Liver (tissue), 3 donors: ENCODE results near the gene ZC3H13.

Source experiments
- EGR1 ChIP-seq, 2 donors: IDR thresholded peaks; 2 replicates each; pipeline ENCODE4 v1.6.1; 2016 to 2018; ENCODE audit warnings: antibody characterized with exemption in 2 of 2, low read depth in 2 of 2
- FOXA1 ChIP-seq: IDR thresholded peaks from 2 replicates; pipeline ENCODE4 v1.6.1; 2016; ENCODE audit warnings: antibody characterized with exemption
- GABPA ChIP-seq, 2 donors: IDR thresholded peaks in 1 of 2; conservative IDR thresholded peaks in 1 of 2; 2 replicates each; pipeline ENCODE4 v1.6.1; 2016; ENCODE audit warnings: antibody characterized with exemption in 2 of 2, mild to moderate bottlenecking in 1 of 2, moderate library complexity in 1 of 2
- JUND ChIP-seq, 2 donors: IDR thresholded peaks; 2 replicates each; pipeline ENCODE4 v1.6.1; 2016; ENCODE audit warnings: antibody characterized with exemption in 2 of 2
- MAX ChIP-seq: IDR thresholded peaks from 2 replicates; pipeline ENCODE4 v1.6.1; 2016; ENCODE audit warnings: antibody characterized with exemption
- RAD21 ChIP-seq, 2 donors: IDR thresholded peaks; 2 replicates each; pipeline ENCODE4 v1.6.1; 2016; ENCODE audit warnings: antibody characterized with exemption in 2 of 2, mild to moderate bottlenecking in 2 of 2
- RXRA ChIP-seq, 2 donors: IDR thresholded peaks; 2 replicates each; pipeline ENCODE4 v1.6.1; 2017 to 2018; ENCODE audit warnings: antibody characterized with exemption in 2 of 2, mild to moderate bottlenecking in 1 of 2
- SP1 ChIP-seq: IDR thresholded peaks from 2 replicates; pipeline ENCODE4 v1.6.1; 2018; ENCODE audit warnings: antibody characterized with exemption, mild to moderate bottlenecking
- TAF1 ChIP-seq: conservative IDR thresholded peaks from 2 replicates; pipeline ENCODE4 v1.6.1; 2016; ENCODE audit warnings: antibody characterized with exemption, mild to moderate bottlenecking
- YY1 ChIP-seq: IDR thresholded peaks from 2 replicates; pipeline ENCODE4 v1.6.1; 2016; ENCODE audit warnings: antibody characterized with exemption, mild to moderate bottlenecking
- TF ChIP-seq, protein P1 (sequence below): fragments of 150-350 bp; IDR thresholded peaks from 2 replicates; pipeline ENCODE4 v1.5.1; 2017; ENCODE audit warnings: improper control_type of control experiment, low read depth, low read length; ENCODE audit not compliant: missing input control
- TF ChIP-seq, protein P2 (sequence below): IDR thresholded peaks from 2 replicates; pipeline ENCODE4 v1.6.1; 2016; ENCODE audit warnings: antibody characterized with exemption, mild to moderate bottlenecking
- TF ChIP-seq, protein P3 (sequence below): IDR thresholded peaks from 2 replicates; pipeline ENCODE4 v1.6.1; 2016; ENCODE audit warnings: antibody characterized with exemption
- TF ChIP-seq, protein P4 (sequence below): IDR thresholded peaks from 2 replicates; pipeline ENCODE4 v1.6.1; 2016; ENCODE audit warnings: antibody characterized with exemption
- donor health status: healthy.
- donor health status: healthy.

DNA sequence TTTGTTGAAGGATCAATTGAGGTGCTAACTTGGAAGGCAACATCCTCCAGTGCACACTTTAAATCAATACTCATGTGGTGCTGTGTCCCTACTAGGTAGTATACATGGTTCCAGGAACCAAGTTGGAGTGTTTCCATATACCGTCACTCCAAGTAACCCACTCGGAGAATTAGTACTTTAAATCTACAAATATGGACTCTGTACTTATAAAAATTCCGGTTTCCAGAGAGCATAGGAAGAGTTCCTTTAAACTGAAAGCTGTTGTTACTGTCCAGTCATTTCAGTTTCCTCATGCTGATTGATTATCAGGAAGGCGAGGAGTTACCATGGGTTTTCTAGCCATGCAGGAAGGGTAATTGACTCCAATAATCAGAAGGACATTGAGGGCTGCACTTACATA, 45.1 kb upstream of the ZC3H13 start:
- TF ChIP-seq, protein P1, sequence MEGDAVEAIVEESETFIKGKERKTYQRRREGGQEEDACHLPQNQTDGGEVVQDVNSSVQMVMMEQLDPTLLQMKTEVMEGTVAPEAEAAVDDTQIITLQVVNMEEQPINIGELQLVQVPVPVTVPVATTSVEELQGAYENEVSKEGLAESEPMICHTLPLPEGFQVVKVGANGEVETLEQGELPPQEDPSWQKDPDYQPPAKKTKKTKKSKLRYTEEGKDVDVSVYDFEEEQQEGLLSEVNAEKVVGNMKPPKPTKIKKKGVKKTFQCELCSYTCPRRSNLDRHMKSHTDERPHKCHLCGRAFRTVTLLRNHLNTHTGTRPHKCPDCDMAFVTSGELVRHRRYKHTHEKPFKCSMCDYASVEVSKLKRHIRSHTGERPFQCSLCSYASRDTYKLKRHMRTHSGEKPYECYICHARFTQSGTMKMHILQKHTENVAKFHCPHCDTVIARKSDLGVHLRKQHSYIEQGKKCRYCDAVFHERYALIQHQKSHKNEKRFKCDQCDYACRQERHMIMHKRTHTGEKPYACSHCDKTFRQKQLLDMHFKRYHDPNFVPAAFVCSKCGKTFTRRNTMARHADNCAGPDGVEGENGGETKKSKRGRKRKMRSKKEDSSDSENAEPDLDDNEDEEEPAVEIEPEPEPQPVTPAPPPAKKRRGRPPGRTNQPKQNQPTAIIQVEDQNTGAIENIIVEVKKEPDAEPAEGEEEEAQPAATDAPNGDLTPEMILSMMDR, result no peak
- no peak for TF ChIP-seq TAF1
- TF ChIP-seq FOXA1, result no peak
- TF ChIP-seq EGR1 (IDR thresholded peaks at IDR 0.05; ENCODE audit: low read depth in 2 of 2), result no peak
- peak; percentile 11 for TF ChIP-seq MAX
- TF ChIP-seq, protein P2, sequence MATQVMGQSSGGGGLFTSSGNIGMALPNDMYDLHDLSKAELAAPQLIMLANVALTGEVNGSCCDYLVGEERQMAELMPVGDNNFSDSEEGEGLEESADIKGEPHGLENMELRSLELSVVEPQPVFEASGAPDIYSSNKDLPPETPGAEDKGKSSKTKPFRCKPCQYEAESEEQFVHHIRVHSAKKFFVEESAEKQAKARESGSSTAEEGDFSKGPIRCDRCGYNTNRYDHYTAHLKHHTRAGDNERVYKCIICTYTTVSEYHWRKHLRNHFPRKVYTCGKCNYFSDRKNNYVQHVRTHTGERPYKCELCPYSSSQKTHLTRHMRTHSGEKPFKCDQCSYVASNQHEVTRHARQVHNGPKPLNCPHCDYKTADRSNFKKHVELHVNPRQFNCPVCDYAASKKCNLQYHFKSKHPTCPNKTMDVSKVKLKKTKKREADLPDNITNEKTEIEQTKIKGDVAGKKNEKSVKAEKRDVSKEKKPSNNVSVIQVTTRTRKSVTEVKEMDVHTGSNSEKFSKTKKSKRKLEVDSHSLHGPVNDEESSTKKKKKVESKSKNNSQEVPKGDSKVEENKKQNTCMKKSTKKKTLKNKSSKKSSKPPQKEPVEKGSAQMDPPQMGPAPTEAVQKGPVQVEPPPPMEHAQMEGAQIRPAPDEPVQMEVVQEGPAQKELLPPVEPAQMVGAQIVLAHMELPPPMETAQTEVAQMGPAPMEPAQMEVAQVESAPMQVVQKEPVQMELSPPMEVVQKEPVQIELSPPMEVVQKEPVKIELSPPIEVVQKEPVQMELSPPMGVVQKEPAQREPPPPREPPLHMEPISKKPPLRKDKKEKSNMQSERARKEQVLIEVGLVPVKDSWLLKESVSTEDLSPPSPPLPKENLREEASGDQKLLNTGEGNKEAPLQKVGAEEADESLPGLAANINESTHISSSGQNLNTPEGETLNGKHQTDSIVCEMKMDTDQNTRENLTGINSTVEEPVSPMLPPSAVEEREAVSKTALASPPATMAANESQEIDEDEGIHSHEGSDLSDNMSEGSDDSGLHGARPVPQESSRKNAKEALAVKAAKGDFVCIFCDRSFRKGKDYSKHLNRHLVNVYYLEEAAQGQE, result no peak
- peak; percentile 20 to 47 for TF ChIP-seq RXRA (IDR thresholded peaks at IDR 0.05)
- TF ChIP-seq GABPA (IDR thresholded peaks at IDR 0.05 in 1 of 2, conservative IDR thresholded peaks at IDR 0.05 in 1 of 2), result no peak
- TF ChIP-seq, protein P3, sequence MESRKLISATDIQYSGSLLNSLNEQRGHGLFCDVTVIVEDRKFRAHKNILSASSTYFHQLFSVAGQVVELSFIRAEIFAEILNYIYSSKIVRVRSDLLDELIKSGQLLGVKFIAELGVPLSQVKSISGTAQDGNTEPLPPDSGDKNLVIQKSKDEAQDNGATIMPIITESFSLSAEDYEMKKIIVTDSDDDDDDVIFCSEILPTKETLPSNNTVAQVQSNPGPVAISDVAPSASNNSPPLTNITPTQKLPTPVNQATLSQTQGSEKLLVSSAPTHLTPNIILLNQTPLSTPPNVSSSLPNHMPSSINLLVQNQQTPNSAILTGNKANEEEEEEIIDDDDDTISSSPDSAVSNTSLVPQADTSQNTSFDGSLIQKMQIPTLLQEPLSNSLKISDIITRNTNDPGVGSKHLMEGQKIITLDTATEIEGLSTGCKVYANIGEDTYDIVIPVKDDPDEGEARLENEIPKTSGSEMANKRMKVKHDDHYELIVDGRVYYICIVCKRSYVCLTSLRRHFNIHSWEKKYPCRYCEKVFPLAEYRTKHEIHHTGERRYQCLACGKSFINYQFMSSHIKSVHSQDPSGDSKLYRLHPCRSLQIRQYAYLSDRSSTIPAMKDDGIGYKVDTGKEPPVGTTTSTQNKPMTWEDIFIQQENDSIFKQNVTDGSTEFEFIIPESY, result peak; percentile 34
- TF ChIP-seq RAD21 (IDR thresholded peaks at IDR 0.05), result no peak
- peak; percentile 37 for TF ChIP-seq SP1
- no peak for TF ChIP-seq YY1
- TF ChIP-seq, protein P4, sequence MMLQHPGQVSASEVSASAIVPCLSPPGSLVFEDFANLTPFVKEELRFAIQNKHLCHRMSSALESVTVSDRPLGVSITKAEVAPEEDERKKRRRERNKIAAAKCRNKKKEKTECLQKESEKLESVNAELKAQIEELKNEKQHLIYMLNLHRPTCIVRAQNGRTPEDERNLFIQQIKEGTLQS, result no peak
- no peak for TF ChIP-seq JUND (IDR thresholded peaks at IDR 0.05)
